Activated CD8-positive, alpha-beta memory T cell treated with anti-CD3 and anti-CD28 coated beads for 24 hours (primary cell): ENCODE data around the gene CXCR4.

Experiments used
- DNase-seq: peaks from one replicate; pipeline ENCODE4 v3.0.0-alpha.2; 2020

CXCR4 gene

GRCh38 chr2:136070913-136071312 is 47.0 kb downstream of the CXCR4 start:
- no peak for DNase-seq

GRCh38 chr2:136069773-136070172 is 48.2 kb downstream of the CXCR4 start:
- no peak for DNase-seq

GRCh38 chr2:136068581-136069227 is 49.2 kb downstream of the CXCR4 start:
- no peak for DNase-seq

GRCh38 chr2:136067897-136068580 is 49.9 kb downstream of the CXCR4 start:
- no peak for DNase-seq

GRCh38 chr2:136067459-136067858 is 50.5 kb downstream of the CXCR4 start:
- DNase-seq: no peak

DNA sequence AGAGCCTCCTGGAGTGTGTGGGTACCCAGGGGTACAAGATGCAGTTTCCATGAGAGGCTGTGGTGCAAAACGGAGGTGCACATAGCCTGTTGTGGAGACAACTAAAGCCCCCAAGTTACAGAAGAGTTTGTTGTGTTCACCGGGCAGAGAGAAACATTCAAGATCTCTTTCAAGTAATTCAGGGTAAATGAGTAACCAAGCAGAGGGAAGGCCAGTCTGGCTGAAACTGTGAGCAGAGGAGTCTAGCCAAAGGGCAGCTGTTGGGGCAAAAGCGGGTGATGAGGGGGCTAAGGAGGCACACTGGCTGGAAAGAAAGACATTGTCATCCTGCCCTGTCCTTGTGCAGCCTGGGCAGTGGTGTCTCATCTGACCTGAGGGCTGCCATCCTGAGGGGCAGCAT is 52.0 kb downstream of the CXCR4 start:
- DNase-seq: no peak

- no peak for DNase-seq
These were observed 52.6 kb downstream of the CXCR4 start for GRCh38 chr2:136065384-136065783.
